ENCODE results near the gene DPP3.

GRCh38 chr11:66532784-66533183 is 52.5 kb downstream of the DPP3 start:
- no peak for TF ChIP-seq GATA3 (IDR thresholded peaks at IDR 0.05; ENCODE audit: low read depth, low read length)
- no peak for TF ChIP-seq GATA2 (IDR thresholded peaks at IDR 0.05; ENCODE audit: low read depth, low read length)

Data from SH-SY5Y (cell line).